Measurements from ENCODE around the gene PGAP1. TPM values are rescaled to one million over a fixed set of nuclear protein-coding genes. Genes with fewer than 3 reads are reported as not detected.

Gene PGAP1
- total RNA-seq, 1 donor from 2014 or later = 12.0 TPM

GRCh38 chr2:196783431-196784094 is 142.9 kb downstream of the PGAP1 start:
- Histone ChIP-seq H3K27me3 (ENCODE audit: low read depth) (no peaks in the 10 kb centered on the region), H3K4me3 (no peak overlapping the region), H3K36me3 (peaks cover 94% of the 10 kb centered on the region), H3K4me1 (no peaks in the 10 kb centered on the region), H3K9me3 (no peaks in the 10 kb centered on the region), H3K27ac (no peak overlapping the region)
- ATAC-seq (no peak), DNase-seq (no peak)
- TF ChIP-seq CTCF (IDR thresholded peaks at IDR 0.05) = no peak
- intact Hi-C loops (cut with DNase I) = no loop called here

Other genes starting within 250 kb of the PGAP1 start
- 25.7 TPM for gene GTF3C3, start 127.0 kb downstream of the PGAP1 start, total RNA-seq
- 0.21 TPM for gene C2orf66, start 117.4 kb downstream of the PGAP1 start, total RNA-seq

Data from lower lobe of right lung (tissue), 2 donors.